Neural cell (in vitro differentiated cells): ENCODE data around the gene DEFB131A.
"Not testable (repeated sequence)": the region's sequence is repeated elsewhere in the genome, so short reads cannot be mapped to it uniquely, and the experiment has no call there.

Experiments
- EP300 ChIP-seq: fragments of 450-650 bp; conservative IDR thresholded peaks from 2 replicates; pipeline ENCODE4 v1.6.1; 2014; ENCODE audit warnings: antibody characterized with exemption, mild to moderate bottlenecking, moderate library complexity; ENCODE audit not compliant: poor library complexity, severe bottlenecking
- EZH2 ChIP-seq: fragments of 200-600, 300-800 bp; shearing (Covaris generic), sonication (generic); IDR thresholded peaks from 2 replicates; pipeline ENCODE4 v1.6.1; 2014; ENCODE audit warnings: antibody characterized with exemption, low read length, borderline replicate concordance, mild to moderate bottlenecking; ENCODE audit not compliant: insufficient read depth, poor library complexity, severe bottlenecking
- POLR2AphosphoS5 ChIP-seq: IDR thresholded peaks from 2 replicates; pipeline ENCODE4 v1.6.1; 2012
- REST ChIP-seq: IDR thresholded peaks from 2 replicates; pipeline ENCODE4 v1.6.1; 2012; ENCODE audit warnings: borderline replicate concordance
- TAF1 ChIP-seq: IDR thresholded peaks from 2 replicates; pipeline ENCODE4 v1.6.1; 2012; ENCODE audit warnings: low read depth
- TF ChIP-seq, protein P1 (sequence below): fragments of 450-650 bp; IDR thresholded peaks from 2 replicates; pipeline ENCODE4 v1.5.1; 2014; ENCODE audit warnings: antibody characterized with exemption, mild to moderate bottlenecking, moderate library complexity; ENCODE audit not compliant: poor library complexity, severe bottlenecking

DNA sequence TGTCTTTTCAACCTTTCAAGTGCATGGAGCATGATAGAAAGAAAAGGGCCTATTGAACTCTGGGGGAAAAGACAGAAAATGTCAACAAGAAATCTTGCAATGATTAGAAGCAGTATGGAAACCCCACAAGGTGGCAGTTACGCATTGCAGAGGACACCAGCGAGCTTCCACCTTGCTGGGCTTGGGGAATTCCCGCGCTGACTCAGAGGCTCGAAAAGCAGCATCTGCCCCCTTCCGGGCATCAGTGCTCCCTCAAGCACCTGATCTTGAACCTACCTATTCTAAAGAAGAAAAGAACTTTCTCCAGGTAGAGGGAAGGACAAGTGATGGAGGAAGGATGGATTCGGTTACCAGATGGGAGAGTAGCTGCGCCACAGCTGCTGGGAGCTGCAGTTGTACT is 35.3 kb downstream of the DEFB131A start:
- TF ChIP-seq, protein P1, sequence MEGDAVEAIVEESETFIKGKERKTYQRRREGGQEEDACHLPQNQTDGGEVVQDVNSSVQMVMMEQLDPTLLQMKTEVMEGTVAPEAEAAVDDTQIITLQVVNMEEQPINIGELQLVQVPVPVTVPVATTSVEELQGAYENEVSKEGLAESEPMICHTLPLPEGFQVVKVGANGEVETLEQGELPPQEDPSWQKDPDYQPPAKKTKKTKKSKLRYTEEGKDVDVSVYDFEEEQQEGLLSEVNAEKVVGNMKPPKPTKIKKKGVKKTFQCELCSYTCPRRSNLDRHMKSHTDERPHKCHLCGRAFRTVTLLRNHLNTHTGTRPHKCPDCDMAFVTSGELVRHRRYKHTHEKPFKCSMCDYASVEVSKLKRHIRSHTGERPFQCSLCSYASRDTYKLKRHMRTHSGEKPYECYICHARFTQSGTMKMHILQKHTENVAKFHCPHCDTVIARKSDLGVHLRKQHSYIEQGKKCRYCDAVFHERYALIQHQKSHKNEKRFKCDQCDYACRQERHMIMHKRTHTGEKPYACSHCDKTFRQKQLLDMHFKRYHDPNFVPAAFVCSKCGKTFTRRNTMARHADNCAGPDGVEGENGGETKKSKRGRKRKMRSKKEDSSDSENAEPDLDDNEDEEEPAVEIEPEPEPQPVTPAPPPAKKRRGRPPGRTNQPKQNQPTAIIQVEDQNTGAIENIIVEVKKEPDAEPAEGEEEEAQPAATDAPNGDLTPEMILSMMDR = not testable (repeated sequence)
- not testable (repeated sequence) for TF ChIP-seq POLR2AphosphoS5, EZH2, EP300, TAF1, REST
